A549 (cell line): ENCODE data around the gene LY6G6C.

Experiments used
- MAZ ChIP-seq: fragments of 150-350 bp; IDR thresholded peaks from 2 replicates; pipeline ENCODE4 v1.6.1; 2014; ENCODE audit warnings: antibody characterized with exemption, low read depth, low read length, borderline replicate concordance
- POLR2A ChIP-seq: IDR thresholded peaks from 2 replicates; pipeline ENCODE4 v1.6.1; 2012; ENCODE audit warnings: mild to moderate bottlenecking, low read length
- RFX5 ChIP-seq: fragments of 450-650 bp; IDR thresholded peaks from 2 replicates; pipeline ENCODE4 v1.7.1; 2014; ENCODE audit warnings: antibody characterized with exemption, mild to moderate bottlenecking, moderate library complexity
- ZFP36 ChIP-seq: fragments of 450-650 bp; IDR thresholded peaks from 2 replicates; pipeline ENCODE4 v1.6.1; 2014; ENCODE audit warnings: borderline replicate concordance; ENCODE audit not compliant: partially characterized antibody
- TF ChIP-seq, protein P1 (sequence below): fragments of 250-450 bp; sonication (Bioruptor Pico); IDR thresholded peaks from 2 replicates; pipeline ENCODE4 v1.5.0; 2021; ENCODE audit warnings: mild to moderate bottlenecking, moderate library complexity, borderline replicate concordance
- TF ChIP-seq, protein P2 (sequence below): fragments of >200 bp; sonication (Bioruptor Twin); formaldehyde crosslinking; IDR thresholded peaks from 3 replicates; pipeline ENCODE4 v1.5.1; 2016
- TF ChIP-seq, protein P3 (sequence below): IDR thresholded peaks from 2 replicates; pipeline ENCODE4 v1.6.1; 2012
- TF ChIP-seq, protein P4 (sequence below): IDR thresholded peaks from 2 replicates; pipeline ENCODE4 v1.6.1; 2012

DNA sequence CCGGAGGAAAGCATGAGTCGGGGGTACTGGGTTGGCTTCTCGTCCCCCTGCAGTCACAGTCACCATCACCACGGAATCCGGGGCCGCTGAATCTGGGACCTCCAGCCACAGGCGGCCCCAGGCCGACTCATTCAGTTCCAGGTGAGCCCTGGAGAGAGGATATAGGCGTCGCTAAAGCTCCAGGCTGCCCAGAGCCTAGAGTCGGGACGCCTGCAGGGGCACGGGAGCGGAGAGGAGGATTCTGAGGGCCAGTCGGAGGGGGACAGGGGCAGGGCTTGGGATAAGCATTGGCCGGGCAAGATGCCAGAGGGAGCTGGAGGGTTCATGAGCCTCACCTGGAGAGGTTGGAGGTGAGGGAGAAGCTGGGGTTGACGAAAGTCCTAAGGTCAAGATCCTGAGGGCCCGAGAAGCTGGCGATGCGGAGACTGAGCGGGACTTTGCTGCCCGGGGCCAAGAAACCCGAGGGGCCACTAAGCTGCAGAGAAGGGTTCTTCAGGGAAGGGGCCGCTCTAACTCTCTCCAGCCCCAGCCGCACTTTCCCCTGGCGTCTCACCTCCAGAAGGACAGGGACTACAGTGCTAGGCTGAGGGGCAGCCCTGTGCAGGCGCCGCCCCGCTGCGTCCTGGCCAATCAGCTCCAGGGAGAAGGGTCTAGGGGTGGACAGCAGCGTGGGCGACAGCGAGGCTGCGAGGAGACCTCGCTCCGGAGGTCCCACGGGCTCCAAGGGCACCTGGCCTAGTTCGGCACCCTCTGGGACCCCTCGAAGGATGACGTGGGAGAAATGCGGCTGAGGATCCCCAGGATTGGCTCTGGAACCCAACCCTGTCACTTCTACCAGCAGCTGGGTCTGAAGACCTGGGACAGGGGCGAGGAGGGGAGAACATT lies 44.6 kb upstream of the LY6G6C start:
- TF ChIP-seq, protein P1, sequence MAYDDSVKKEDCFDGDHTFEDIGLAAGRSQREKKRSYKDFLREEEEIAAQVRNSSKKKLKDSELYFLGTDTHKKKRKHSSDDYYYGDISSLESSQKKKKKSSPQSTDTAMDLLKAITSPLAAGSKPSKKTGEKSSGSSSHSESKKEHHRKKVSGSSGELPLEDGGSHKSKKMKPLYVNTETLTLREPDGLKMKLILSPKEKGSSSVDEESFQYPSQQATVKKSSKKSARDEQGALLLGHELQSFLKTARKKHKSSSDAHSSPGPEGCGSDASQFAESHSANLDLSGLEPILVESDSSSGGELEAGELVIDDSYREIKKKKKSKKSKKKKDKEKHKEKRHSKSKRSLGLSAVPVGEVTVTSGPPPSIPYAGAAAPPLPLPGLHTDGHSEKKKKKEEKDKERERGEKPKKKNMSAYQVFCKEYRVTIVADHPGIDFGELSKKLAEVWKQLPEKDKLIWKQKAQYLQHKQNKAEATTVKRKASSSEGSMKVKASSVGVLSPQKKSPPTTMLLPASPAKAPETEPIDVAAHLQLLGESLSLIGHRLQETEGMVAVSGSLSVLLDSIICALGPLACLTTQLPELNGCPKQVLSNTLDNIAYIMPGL (CRISPR knock-in tag), result no peak
- TF ChIP-seq, protein P2, sequence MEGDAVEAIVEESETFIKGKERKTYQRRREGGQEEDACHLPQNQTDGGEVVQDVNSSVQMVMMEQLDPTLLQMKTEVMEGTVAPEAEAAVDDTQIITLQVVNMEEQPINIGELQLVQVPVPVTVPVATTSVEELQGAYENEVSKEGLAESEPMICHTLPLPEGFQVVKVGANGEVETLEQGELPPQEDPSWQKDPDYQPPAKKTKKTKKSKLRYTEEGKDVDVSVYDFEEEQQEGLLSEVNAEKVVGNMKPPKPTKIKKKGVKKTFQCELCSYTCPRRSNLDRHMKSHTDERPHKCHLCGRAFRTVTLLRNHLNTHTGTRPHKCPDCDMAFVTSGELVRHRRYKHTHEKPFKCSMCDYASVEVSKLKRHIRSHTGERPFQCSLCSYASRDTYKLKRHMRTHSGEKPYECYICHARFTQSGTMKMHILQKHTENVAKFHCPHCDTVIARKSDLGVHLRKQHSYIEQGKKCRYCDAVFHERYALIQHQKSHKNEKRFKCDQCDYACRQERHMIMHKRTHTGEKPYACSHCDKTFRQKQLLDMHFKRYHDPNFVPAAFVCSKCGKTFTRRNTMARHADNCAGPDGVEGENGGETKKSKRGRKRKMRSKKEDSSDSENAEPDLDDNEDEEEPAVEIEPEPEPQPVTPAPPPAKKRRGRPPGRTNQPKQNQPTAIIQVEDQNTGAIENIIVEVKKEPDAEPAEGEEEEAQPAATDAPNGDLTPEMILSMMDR, result no peak
- TF ChIP-seq, protein P3, sequence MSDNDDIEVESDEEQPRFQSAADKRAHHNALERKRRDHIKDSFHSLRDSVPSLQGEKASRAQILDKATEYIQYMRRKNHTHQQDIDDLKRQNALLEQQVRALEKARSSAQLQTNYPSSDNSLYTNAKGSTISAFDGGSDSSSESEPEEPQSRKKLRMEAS, result no peak
- TF ChIP-seq MAZ (no peak), RFX5 (no peak), POLR2A (no peak), ZFP36 (no peak)
- TF ChIP-seq, protein P4, sequence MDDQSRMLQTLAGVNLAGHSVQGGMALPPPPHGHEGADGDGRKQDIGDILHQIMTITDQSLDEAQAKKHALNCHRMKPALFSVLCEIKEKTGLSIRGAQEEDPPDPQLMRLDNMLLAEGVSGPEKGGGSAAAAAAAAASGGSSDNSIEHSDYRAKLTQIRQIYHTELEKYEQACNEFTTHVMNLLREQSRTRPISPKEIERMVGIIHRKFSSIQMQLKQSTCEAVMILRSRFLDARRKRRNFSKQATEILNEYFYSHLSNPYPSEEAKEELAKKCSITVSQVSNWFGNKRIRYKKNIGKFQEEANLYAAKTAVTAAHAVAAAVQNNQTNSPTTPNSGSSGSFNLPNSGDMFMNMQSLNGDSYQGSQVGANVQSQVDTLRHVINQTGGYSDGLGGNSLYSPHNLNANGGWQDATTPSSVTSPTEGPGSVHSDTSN, result no peak
